Neuronal stem cell (in vitro differentiated cells): Measurements from ENCODE around the gene CKMT2.

Experiments
- DNase-seq: peaks from one replicate; pipeline ENCODE4 v3.0.0-alpha.2; 2013; ENCODE audit warnings: low spot score
- H2AFZ ChIP-seq: one replicate; pipeline ENCODE4 v1.6.1; 2013; ENCODE audit warnings: mild to moderate bottlenecking, low read length, inconsistent platforms
- H2AK5ac ChIP-seq: 2 replicates; pipeline ENCODE4 v1.6.1; 2013; ENCODE audit warnings: low read depth, mild to moderate bottlenecking, inconsistent platforms, low read length, moderate library complexity, mixed read lengths
- H2BK120ac ChIP-seq: 2 replicates; pipeline ENCODE4 v1.6.1; 2013; ENCODE audit warnings: low read depth, mild to moderate bottlenecking, inconsistent platforms, low read length, moderate library complexity, mixed read lengths
- H2BK12ac ChIP-seq: one replicate; pipeline ENCODE4 v1.6.1; 2013; ENCODE audit warnings: low read length, inconsistent platforms
- H2BK15ac ChIP-seq: 2 replicates; pipeline ENCODE4 v1.6.1; 2013; ENCODE audit warnings: mild to moderate bottlenecking, low read length, inconsistent platforms, mixed read lengths
- H2BK5ac ChIP-seq: one replicate; pipeline ENCODE4 v1.6.1; 2013; ENCODE audit warnings: inconsistent platforms, mild to moderate bottlenecking, low read length, moderate library complexity
- H3K14ac ChIP-seq: one replicate; pipeline ENCODE4 v1.6.1; 2013; ENCODE audit warnings: low read length, inconsistent platforms
- H3K18ac ChIP-seq: 2 replicates; pipeline ENCODE4 v1.6.1; 2013; ENCODE audit warnings: low read length, inconsistent platforms
- H3K23ac ChIP-seq: 2 replicates; pipeline ENCODE4 v1.6.1; 2013; ENCODE audit warnings: low read depth, mild to moderate bottlenecking, mixed read lengths, low read length, inconsistent platforms; ENCODE audit not compliant: poor library complexity
- H3K27ac ChIP-seq: replicated peaks from 3 replicates; pipeline ENCODE4 v1.5.1; 2013; ENCODE audit warnings: low read length, inconsistent platforms
- H3K27me3 ChIP-seq, 3 experiments: 2 replicates each; pipeline ENCODE4 v1.6.1; 2013; ENCODE audit warnings: low read length in 3 of 3, mild to moderate bottlenecking in 2 of 3, inconsistent platforms in 1 of 3, low read depth in 1 of 3, mixed read lengths in 1 of 3, moderate library complexity in 1 of 3; ENCODE audit not compliant: control insufficient read depth in 3 of 3, insufficient read depth in 3 of 3
- H3K36me3 ChIP-seq, 2 donors: replicated peaks in 1 of 2; 2 replicates each; pipeline ENCODE4 v1.6.1; 2013; ENCODE audit warnings: low read length in 2 of 2; ENCODE audit not compliant: control insufficient read depth in 2 of 2, insufficient read depth in 2 of 2
- H3K4ac ChIP-seq: 2 replicates; pipeline ENCODE4 v1.6.1; 2013; ENCODE audit warnings: inconsistent platforms, mild to moderate bottlenecking, low read length, moderate library complexity
- H3K4me1 ChIP-seq, 2 donors: 1 replicate in 1 of 2; 2 replicates in 1 of 2; pipeline ENCODE4 v1.6.1; 2013; ENCODE audit warnings: low read length in 2 of 2, low read depth in 1 of 2; ENCODE audit not compliant: control insufficient read depth in 2 of 2, insufficient read depth in 1 of 2
- H3K4me2 ChIP-seq: one replicate; pipeline ENCODE4 v1.6.1; 2013; ENCODE audit warnings: mild to moderate bottlenecking, low read length, inconsistent platforms; ENCODE audit not compliant: insufficient read depth, poor library complexity, severe bottlenecking
- H3K4me3 ChIP-seq, 2 donors: 2 replicates each; pipeline ENCODE4 v1.5.1; 2013; ENCODE audit warnings: low read length in 2 of 2, mild to moderate bottlenecking in 2 of 2, inconsistent platforms in 1 of 2, moderate library complexity in 1 of 2
- H3K79me1 ChIP-seq: one replicate; pipeline ENCODE4 v1.6.1; 2013; ENCODE audit warnings: low read depth, mild to moderate bottlenecking, inconsistent platforms, low read length, moderate library complexity
- H3K9ac ChIP-seq: one replicate; pipeline ENCODE4 v1.6.1; 2013; ENCODE audit warnings: mild to moderate bottlenecking, low read depth, low read length, inconsistent platforms; ENCODE audit not compliant: poor library complexity
- H3K9me3 ChIP-seq, 2 donors: replicated peaks in 1 of 2; 2 replicates each; pipeline versions ENCODE3 to v1.6.1; 2013; ENCODE audit warnings: low read length in 2 of 2, mild to moderate bottlenecking in 2 of 2, inconsistent platforms in 1 of 2, low read depth in 1 of 2, mixed read lengths in 1 of 2, moderate library complexity in 1 of 2; ENCODE audit not compliant: control insufficient read depth in 2 of 2, insufficient read depth in 1 of 2
- H4K8ac ChIP-seq: one replicate; pipeline ENCODE4 v1.6.1; 2013; ENCODE audit warnings: low read depth, mild to moderate bottlenecking, inconsistent platforms, low read length, moderate library complexity
- H4K91ac ChIP-seq: one replicate; pipeline ENCODE4 v1.6.1; 2013; ENCODE audit warnings: low read length, low read depth, mild to moderate bottlenecking, inconsistent platforms; ENCODE audit not compliant: poor library complexity
- WGBS, 2 donors: extraction: QIAGEN DNeasy Blood & Tissue Kit; methylation state at CpG; one replicate each; pipeline ENCODE4 v1.1.7; 2013; ENCODE audit warnings: missing lambda C conversion rate in 2 of 2, mixed read lengths in 1 of 2; ENCODE audit not compliant: insufficient read length in 2 of 2, insufficient replicate concordance in 1 of 2; ENCODE audit errors: extremely low coverage in 2 of 2; 5-methylcytosine and 5-hydroxymethylcytosine counted together

The CKMT2 gene

DNA sequence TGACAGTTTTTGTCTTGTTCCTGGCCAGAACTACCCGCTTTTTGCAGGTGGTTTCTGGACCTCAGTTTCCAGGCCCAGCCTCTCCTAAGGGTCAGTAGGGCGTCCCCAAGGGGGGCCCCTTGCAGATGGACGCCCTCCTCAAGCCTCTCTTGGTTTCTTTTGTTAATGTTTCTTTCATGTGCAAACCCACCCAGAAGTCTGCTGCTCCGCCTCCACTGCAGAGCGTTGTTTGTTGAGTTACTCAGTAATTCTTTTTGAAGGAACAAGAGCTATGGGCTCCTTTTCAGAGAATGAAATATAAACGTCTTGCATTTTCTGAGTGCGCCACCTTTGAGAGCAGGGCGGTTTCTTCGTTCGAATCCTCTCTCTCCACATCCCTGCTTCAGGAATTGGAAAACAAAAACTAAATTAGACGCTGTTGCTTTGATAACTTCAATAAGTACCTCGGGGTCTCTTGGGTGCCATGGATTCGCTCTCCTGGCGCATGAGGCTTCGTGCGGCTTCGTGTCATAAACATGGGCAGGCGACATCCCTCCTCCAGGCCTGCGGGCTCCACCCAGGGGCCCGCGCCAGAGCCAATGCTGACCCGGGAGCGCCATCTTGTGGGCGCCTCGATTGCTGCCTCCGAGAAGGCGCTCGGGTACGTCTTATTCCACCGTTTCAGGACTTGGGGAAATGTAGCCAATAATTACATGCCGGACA lies 38.3 kb upstream of the CKMT2 start:
- WGBS, 2 donors, result no CpG with 5 or more reads among the region's 31 CpGs
- H3K4me1 ChIP-seq, result peaks cover 3 to 4% of the 10 kb centered on the region in 2 donors
- no peak overlapping the region for H2BK5ac ChIP-seq
- no peaks in the 10 kb centered on the region for H3K9me3 ChIP-seq
- no peak overlapping the region for H3K9ac ChIP-seq
- H2AFZ ChIP-seq, result peak overlapping the region; percentile 75
- peak overlapping the region; percentile 32 for H3K18ac ChIP-seq
- no peak overlapping the region for H3K4me3 ChIP-seq
- no peak overlapping the region for H3K27ac ChIP-seq
- H3K4me2 ChIP-seq, result no peak overlapping the region
- no peak overlapping the region for H2BK12ac ChIP-seq
- no peaks in the 10 kb centered on the region for H3K27me3 ChIP-seq
- H2AK5ac ChIP-seq, result no peak overlapping the region
- no peak overlapping the region for H4K8ac ChIP-seq
- H4K91ac ChIP-seq, result no peak overlapping the region
- no peak overlapping the region for H3K23ac ChIP-seq
- H3K14ac ChIP-seq, result no peak overlapping the region
- no peak overlapping the region for H2BK15ac ChIP-seq
- H3K79me1 ChIP-seq, result no peaks in the 10 kb centered on the region
- H3K36me3 ChIP-seq, result no peaks in the 10 kb centered on the region
- peak; percentile 71 for DNase-seq
- H2BK120ac ChIP-seq, result no peak overlapping the region
- H3K4ac ChIP-seq, result no peak overlapping the region

DNA sequence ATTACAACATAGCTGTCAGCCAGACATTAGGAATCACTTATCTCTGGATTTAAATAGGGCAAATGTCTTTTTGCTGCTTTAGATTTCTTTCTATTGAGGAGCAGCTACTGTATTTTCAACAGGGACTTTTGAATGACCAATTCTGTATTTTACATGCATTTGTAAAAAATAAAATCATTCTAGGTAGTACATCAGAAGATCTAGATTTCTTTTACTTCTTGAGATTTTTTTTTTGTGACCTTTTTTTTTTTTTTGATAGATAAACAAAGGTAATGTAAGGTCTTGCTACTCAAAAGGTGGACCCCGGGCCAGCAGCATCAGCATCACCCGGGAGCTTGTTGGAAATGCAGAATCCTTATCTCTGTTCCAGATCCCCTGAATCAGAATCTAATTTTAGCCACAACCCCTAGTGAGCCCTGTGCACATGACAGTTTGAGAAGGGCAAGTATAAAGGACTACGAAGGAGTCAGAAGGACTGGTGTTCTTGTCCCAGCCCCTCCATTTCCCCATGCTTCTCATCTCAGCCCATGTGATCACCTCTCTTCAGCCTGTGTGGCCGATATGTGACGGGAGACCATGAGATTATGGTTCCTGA lies 37.7 kb upstream of the CKMT2 start:
- Histone ChIP-seq H2AK5ac (no peak overlapping the region), H2BK15ac (no peak overlapping the region), H3K4me3 (no peak overlapping the region), H3K14ac (no peak overlapping the region), H2BK12ac (no peak overlapping the region), H3K9ac (no peak overlapping the region), H3K18ac (no peak overlapping the region), H4K8ac (no peak overlapping the region), H2BK120ac (no peak overlapping the region), H2AFZ (peak overlapping the region; percentile 75), H3K23ac (no peak overlapping the region), H3K4me2 (no peak overlapping the region), H3K4ac (no peak overlapping the region), H4K91ac (no peak overlapping the region), H3K79me1 (no peaks in the 10 kb centered on the region), H3K4me1 (peaks cover 3 to 4% of the 10 kb centered on the region in 2 donors), H3K27me3 (no peaks in the 10 kb centered on the region), H3K9me3 (no peaks in the 10 kb centered on the region), H3K36me3 (no peaks in the 10 kb centered on the region), H2BK5ac (no peak overlapping the region), H3K27ac (no peak overlapping the region)
- no peak for DNase-seq
- WGBS, 2 donors, result no CpG with 5 or more reads among the region's 5 CpGs

DNA sequence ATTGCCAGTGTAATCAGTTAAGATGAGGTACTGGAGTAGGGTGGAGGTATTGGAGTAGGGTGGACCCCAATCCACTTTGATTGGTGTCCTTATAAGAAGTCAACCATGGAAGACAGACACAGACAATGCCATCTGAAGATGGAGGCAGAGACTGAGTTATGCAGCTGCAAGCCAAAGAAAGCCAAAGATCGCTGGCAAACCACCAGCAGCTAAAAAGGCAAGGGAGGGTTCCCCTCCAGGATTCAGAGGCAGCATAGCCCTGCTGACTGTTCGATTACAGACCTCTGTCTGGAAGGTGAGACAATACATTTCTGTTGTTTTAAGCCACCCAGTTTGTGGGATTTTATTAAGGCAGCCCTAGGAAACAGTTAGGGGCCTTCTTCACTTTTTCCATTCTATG lies 30.5 kb upstream of the CKMT2 start:
- H3K4me3 ChIP-seq, result no peak overlapping the region

DNA sequence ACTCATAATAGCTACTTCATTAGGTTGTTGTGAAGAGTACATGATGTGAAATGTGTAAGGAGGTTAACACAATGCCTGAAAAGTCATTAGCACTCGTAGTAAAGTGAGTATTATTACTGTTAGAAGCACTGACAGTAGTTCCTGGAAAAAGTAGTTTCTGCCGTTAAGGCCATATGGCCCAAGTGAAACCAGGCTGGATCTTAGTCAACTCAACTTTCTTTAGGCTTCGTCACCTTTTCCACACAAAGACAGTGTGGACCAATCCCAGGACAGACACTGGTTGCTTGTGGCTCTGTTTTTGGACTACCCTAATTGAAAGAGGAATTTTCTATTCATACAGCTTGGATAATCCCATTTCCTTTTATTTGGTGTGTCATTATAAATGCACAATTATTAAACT lies 29.4 kb upstream of the CKMT2 start:
- Histone ChIP-seq H2AFZ (no peak overlapping the region), H3K4me3 (no peak overlapping the region), H3K36me3 (no peaks in the 10 kb centered on the region), H2BK120ac (no peak overlapping the region), H4K8ac (no peak overlapping the region), H4K91ac (no peak overlapping the region), H2BK12ac (no peak overlapping the region), H3K23ac (no peak overlapping the region), H2BK5ac (no peak overlapping the region), H2AK5ac (no peak overlapping the region), H3K4me2 (no peak overlapping the region), H3K4ac (no peak overlapping the region), H3K4me1 (peaks cover 0 to 4% of the 10 kb centered on the region in 2 donors), H3K9ac (no peak overlapping the region), H3K79me1 (no peaks in the 10 kb centered on the region), H3K27me3 (no peaks in the 10 kb centered on the region), H3K9me3 (no peaks in the 10 kb centered on the region), H3K18ac (no peak overlapping the region), H2BK15ac (no peak overlapping the region), H3K27ac (no peak overlapping the region), H3K14ac (no peak overlapping the region)
- WGBS, 2 donors, result no CpG with 5 or more reads among the region's 3 CpGs
- no peak for DNase-seq

More for the DNA sequence above, 30.5 kb upstream of the CKMT2 start:
- H4K91ac ChIP-seq, result no peak overlapping the region
- H3K4me2 ChIP-seq, result no peak overlapping the region
- H3K27me3 ChIP-seq, result no peaks in the 10 kb centered on the region
- H3K27ac ChIP-seq, result no peak overlapping the region
- no peak for DNase-seq
- H3K9ac ChIP-seq, result no peak overlapping the region
- no CpG with 5 or more reads among the region's 2 CpGs for WGBS, 2 donors
- no peak overlapping the region for H3K18ac ChIP-seq
- H2BK12ac ChIP-seq, result no peak overlapping the region
- H3K9me3 ChIP-seq, result no peaks in the 10 kb centered on the region
- H3K4ac ChIP-seq, result no peak overlapping the region
- no peak overlapping the region for H2BK15ac ChIP-seq
- peaks cover 0 to 3% of the 10 kb centered on the region in 2 donors for H3K4me1 ChIP-seq
- H2BK120ac ChIP-seq, result no peak overlapping the region
- H3K14ac ChIP-seq, result no peak overlapping the region
- H2AK5ac ChIP-seq, result no peak overlapping the region
- H2AFZ ChIP-seq, result no peak overlapping the region
- no peaks in the 10 kb centered on the region for H3K36me3 ChIP-seq
- no peaks in the 10 kb centered on the region for H3K79me1 ChIP-seq
- no peak overlapping the region for H3K23ac ChIP-seq
- no peak overlapping the region for H4K8ac ChIP-seq
- no peak overlapping the region for H2BK5ac ChIP-seq
